Kidney epithelial cell (primary cell): ENCODE measurements around the gene C19orf85. TPM values are rescaled to one million over a fixed set of nuclear protein-coding genes. Genes with fewer than 3 reads are reported as not detected.
A peak's percentile ranks its signal among the peaks of the same experiment; 100 is the strongest.
"Not testable (repeated sequence)": the region's sequence is repeated elsewhere in the genome, so short reads cannot be mapped to it uniquely, and the experiment has no call there.

Experiments
- DNase-seq: peaks from one replicate; pipeline ENCODE4 v3.0.0-alpha.2; 2010; ENCODE audit warnings: low read depth
- H3K27me3 ChIP-seq: 2 replicates; pipeline ENCODE4 v1.6.0; 2011; ENCODE audit warnings: low read length; ENCODE audit not compliant: control insufficient read depth, insufficient read depth
- H3K36me3 ChIP-seq: 2 replicates; pipeline ENCODE4 v1.5.1; 2011; ENCODE audit warnings: low read length; ENCODE audit not compliant: control insufficient read depth, insufficient read depth
- H3K4me3 ChIP-seq: 2 replicates; pipeline ENCODE4 v1.5.1; 2011; ENCODE audit warnings: low read depth, mild to moderate bottlenecking, control low read depth, low read length
- CTCF ChIP-seq: IDR thresholded peaks from 2 replicates; pipeline ENCODE4 v1.5.1; 2011; ENCODE audit warnings: mild to moderate bottlenecking, moderate library complexity, low read length, control low read depth, inconsistent platforms; ENCODE audit not compliant: insufficient read depth, poor library complexity, severe bottlenecking
- total RNA-seq: library from RNA; depleted of rRNA; stranded (reverse); fragments of >200 nt; gene quantifications from 2 replicates; pipeline ENCODE4 v1.2.3, GENCODE V29; 2015

Gene C19orf85
- total RNA-seq, 1 donor from 2014 or later, result not detected

GRCh38 chr19:55451163-55451964, 13.2 kb downstream of the C19orf85 start:
- no peak for TF ChIP-seq CTCF
- no peak for DNase-seq
- Histone ChIP-seq H3K36me3 (no peaks in the 10 kb centered on the region), H3K4me3 (no peak overlapping the region), H3K27me3 (peaks cover 61% of the 10 kb centered on the region)

DNA sequence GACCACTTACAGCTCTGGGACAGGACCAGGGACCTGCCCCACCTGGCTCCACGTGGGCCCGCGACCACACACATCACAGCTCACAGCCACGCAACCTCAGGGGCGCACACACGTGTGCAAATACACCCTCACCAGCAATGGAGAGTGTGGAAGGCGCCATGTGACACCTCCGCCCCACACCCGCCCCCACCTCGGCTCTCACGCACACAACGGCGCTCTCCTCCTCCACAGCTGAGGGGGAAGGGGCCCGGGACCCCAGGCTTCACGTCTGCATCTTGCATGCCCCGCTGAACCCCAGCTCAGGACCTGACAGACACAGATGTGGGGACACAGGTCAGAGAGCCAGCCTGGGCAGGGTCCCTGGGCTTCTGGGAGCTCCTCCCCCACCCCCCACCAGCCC, 15.1 kb downstream of the C19orf85 start:
- no peak for TF ChIP-seq CTCF
- Histone ChIP-seq H3K36me3 (no peaks in the 10 kb centered on the region), H3K4me3 (no peak overlapping the region), H3K27me3 (peaks cover 73% of the 10 kb centered on the region)
- DNase-seq, result no peak

DNA sequence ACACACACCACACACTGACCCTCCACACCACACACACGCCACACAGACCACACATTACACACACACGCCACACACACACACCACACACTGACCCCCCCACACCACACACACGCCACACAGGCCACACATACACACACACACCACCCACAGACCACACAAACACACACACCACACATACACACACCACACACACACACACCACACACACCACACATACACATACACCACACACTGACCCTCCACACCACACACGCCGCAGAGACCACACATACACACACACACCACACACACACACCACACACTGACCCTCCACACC, 16.4 kb downstream of the C19orf85 start:
- not testable (repeated sequence) for H3K4me3 ChIP-seq, DNase-seq, H3K36me3 ChIP-seq
- peaks cover 85% of the 10 kb centered on the region for H3K27me3 ChIP-seq

DNA sequence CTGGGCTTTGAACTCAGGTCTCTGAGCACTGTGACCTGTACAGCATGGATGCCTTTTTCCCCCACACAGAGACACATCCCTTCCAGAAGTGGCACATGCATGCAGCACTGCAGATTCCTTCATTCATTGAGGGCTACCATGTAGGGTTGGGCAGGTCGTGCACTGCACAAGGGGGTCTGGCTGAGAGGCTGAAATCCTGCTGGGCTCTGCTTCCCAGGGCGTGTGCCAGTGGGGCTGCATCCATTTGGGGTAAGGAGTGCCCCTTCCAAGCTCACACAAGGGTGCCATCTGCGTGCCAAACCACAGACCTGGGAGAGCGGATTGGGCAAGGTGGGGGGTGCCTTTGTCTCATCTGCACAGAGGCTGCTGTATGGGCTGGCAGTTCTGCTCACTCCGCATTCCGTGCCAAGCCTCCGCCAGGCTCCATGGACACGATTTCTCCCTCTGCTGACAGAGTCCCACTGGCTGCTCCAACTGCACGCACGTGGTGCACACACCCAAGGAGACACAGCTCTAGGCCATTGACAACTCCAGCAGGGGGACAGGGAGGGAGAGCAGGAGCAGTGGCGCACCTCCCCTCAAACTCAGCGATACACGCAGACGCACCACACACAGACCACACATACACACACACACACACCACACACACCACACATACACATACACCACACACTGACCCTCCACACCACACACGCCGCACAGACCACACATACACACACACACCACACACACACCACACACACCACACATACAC, 17.0 kb downstream of the C19orf85 start:
- H3K36me3 ChIP-seq, result no peaks in the 10 kb centered on the region
- H3K4me3 ChIP-seq, result no peak overlapping the region
- TF ChIP-seq CTCF, result peak; percentile 13
- H3K27me3 ChIP-seq, result peaks cover 88% of the 10 kb centered on the region
- no peak for DNase-seq

- Histone ChIP-seq H3K4me3 (no peak overlapping the region), H3K27me3 (peaks cover 84% of the 10 kb centered on the region), H3K36me3 (no peaks in the 10 kb centered on the region)
- no peak for TF ChIP-seq CTCF
- DNase-seq, result no peak
Measured at GRCh38 chr19:55446060-55446459, 18.5 kb downstream of the C19orf85 start.

DNA sequence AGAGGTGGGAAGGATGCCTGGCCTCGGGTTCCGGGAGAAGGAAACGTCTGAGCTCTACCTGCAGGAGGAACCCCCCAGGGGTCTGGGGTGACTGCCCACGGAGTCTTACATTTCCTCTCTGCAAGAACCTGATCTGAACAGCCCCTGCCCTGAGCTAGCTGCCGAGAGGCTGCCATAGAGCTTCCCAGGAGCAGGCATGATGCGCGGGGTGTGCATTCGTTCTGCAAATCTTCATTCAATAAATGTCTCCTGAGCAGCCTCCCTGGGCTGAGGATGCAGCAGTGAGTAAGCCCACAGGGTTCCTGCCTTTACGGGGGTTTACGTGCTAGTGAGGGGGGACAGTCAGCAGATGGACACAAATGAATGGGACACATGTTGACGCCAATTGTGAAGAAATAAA, 19.9 kb downstream of the C19orf85 start:
- TF ChIP-seq CTCF, result no peak
- no peaks in the 10 kb centered on the region for H3K36me3 ChIP-seq
- no peak for DNase-seq
- H3K27me3 ChIP-seq, result peaks cover 84% of the 10 kb centered on the region
- no peak overlapping the region for H3K4me3 ChIP-seq
